GM18508 (cell line): ENCODE results near the gene TTC23.
"Not testable (repeated sequence)": the region's sequence is repeated elsewhere in the genome, so short reads cannot be mapped to it uniquely, and the experiment has no call there.

Source experiments
- ATAC-seq: cut with Tn5 transposase; IDR thresholded peaks from one replicate; pipeline ENCODE4 v1.9.1; 2021; ENCODE audit warnings: moderate number of reproducible peaks; ENCODE audit not compliant: insufficient read depth, unreplicated experiment

The TTC23 gene

DNA sequence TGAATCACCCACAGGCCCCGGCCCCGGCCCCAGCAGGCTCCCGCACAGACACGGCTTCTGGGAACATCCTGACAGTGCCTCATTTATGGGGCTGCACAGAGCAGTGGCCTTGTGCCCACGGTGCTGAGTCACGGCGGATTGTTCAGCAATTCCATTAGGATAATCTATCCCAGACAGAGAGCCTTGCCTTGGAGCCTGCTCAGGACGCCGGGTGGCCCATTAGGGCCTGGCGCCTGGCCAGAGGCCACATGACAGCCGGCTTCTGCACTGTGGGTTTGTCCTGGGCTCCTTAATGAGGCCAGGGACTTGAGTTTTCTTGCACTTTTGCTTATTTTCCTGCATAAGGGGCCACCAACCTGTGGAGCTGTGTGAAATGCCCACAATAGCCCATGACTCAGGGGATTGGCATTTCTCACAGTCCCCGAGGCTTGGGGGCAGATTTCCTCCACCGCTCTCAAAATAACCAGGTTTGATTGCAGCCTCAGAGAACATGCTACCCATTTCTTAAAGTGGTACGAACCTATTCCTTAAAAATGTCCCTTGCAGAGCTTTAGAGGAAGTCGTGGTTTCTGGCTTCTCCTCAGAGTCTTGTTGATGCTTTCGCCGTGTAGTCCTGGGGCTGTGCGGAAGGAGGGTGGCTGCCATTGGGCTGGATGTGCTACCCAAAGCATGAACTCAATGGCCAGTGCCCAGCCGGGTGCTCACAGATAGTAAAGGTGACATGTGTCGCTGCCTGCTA, 125.5 kb downstream of the TTC23 start:
- ATAC-seq = no peak

DNA sequence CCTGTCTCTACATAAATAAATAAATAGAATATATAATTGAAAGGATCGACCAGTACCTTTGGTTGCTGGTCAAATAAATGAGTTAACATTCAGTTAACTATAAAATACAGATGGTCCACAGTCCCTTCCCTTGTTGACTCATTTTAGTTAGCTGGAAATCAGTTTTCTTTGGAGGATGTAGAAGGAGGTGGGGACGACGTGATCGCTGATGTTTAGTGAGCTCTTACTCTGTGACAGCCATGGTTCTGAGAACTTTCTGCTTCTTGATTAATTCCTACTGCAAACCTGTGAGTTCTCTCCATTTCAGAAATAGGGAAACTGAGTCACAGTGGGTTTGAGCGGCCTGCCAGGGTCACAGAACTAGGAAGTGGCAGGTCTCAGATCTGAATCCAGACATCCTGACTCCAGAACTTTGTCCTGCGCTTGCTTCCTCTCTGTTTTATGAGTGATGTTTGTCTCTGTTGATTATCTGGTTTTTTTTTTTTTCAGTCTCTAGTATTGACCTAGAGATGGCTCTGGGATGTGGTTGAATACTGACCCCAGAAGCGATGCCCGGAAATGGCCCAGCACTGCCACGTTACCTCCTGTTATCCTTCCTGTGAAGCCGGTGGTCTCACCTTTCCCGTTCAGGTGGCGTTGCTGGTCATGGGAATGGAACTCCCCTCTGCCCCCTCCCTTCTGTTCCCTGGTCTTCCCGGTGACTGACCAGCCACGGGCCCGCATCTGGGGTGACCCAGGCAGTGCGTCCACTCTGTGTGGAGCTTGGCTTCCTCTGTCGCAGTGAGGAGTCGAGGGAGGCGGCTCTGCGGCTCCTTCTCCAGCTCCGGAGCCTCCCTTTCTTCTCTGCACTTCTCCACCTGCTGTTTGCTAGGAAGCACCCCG, 126.3 kb downstream of the TTC23 start:
- ATAC-seq = no peak

DNA sequence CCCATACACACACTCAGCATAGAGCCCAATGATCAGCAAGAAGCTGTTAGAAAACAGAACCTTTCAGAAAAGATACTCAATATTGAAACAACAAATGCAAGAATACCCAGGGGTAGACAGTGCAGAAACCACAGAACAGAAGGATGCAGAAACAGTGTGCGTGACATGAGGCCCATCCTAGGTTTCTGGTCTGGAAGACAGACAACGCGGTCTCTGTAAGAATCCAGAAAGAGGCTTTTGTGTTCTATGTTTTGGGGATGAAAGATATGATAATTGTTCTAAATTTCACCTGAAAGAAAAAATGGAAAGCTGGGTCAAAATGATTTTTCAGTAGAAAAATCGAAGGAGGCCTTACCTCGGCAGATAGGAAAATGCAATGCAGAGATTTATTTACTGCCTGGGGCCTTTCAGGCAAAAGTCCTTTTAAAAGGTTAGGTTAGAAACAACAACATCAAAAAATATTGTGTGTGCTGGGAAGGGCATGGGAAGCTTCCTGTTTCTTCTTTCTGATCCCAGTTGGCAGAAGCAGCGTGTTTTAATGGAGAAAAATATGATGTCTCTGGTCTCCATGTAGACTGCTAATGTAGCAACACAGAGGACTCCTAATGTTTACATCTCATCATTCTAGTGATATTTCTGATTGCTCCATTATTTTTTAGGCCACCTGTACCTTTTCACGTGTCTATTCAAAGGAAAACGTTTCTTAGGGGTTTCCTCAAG, 127.5 kb downstream of the TTC23 start:
- no peak for ATAC-seq

DNA sequence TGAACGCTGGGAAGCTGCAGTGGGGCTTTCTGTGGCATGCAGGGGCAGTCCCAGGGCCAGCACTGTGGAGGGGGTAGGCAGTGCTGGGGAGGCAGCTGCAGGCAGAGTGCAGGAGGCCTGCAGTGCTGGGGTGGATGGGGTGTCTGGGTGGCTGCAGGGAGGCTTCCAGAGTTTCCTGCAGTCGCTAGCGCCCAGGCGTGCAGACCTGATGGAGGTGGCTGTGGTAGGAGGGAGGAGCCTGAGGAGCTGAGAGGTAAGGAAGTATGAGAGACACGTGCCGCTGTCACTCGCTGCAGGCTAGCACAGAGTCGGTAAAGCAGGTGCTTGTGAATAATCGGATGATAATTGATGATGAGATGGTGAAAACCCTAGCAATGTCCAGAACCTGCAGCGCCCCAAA, 128.2 kb downstream of the TTC23 start:
- no peak for ATAC-seq

DNA sequence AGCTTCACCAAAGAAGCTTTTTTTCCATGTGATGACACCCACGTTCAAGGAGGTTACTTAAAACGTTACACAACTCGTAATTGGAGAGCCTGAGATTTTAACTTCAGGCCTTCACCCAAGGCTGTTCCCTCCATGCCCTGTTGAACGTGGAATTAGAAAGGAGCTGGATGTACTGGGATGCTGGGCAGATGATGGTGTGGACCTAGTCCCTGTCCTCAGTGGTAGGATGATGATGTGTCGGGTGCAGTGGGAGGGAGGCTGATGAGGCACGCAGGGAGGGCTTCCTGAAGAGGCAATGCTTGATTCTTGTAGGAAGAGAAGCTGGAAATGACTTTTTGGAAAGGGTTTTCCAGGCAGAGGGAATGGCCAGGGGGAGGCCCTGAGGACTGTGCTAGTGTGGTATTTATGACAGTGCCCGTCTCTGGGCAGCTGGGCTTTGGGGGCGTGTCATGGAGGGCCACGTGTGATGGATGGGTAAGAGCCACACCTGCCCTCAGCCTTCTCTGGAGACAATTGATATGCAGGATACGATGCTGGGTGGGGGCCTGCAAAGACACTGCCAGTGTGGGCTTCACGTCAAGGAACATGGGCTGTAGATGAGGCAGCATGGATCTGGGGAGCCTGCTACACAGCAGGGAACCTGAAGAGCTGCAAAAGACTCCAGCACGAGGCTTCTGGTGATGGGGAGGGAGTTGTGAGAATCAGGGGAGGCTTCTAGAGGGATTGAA, 129.2 kb downstream of the TTC23 start:
- no peak for ATAC-seq

DNA sequence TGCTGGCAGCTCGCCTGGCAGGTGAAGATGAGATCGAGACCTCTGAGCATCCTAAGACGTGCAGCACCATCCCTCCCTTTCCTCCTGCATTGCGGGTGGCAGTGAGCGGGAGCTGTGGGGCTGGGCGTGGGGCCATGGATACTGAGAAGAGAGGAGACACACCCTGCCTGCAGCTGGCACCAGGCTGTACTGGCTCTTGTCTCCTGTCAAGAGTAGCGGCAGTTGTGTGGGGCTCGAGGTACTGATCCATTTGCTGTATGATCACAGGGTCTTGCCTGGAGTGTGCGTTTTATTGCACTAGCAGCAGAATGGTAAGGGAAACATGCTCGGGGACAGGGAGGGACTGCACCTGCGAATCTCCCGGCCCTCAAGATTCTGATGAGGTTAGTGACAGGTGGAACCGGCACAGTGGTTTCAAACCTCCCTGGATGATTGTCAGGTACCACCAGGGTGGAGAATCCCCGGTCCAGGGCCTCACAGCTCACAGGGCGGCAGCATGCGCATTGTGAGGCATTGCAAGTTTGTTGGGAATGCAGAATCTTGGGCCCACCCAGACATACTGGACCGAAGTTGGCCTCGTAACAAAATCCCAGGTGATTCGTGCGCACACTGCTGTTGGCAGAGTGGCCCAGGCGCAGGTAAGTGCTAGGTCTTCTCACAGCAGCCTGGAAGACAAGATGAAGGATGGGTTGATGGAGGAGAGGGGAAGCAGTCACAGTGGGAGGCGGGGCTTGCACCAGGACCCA, 130.4 kb downstream of the TTC23 start:
- ATAC-seq = no peak

DNA sequence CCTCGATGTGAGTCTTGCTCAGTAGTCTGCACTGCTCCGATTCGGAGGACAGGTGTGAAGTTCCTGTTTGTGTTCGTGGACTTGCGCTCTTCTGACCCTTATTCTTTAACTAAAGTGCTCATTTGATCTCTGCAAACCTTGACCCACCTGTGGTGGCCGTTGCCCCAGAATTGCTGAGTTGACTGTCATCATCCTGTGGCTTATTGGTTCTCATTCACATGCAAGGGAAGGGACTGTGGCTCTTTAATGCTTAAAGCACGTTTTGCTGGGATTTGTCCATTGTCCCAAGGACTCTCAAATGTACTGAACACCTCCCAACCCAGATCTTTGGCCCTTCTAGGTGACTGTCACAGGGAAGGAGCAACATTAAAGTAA, 131.1 kb downstream of the TTC23 start:
- no peak for ATAC-seq

DNA sequence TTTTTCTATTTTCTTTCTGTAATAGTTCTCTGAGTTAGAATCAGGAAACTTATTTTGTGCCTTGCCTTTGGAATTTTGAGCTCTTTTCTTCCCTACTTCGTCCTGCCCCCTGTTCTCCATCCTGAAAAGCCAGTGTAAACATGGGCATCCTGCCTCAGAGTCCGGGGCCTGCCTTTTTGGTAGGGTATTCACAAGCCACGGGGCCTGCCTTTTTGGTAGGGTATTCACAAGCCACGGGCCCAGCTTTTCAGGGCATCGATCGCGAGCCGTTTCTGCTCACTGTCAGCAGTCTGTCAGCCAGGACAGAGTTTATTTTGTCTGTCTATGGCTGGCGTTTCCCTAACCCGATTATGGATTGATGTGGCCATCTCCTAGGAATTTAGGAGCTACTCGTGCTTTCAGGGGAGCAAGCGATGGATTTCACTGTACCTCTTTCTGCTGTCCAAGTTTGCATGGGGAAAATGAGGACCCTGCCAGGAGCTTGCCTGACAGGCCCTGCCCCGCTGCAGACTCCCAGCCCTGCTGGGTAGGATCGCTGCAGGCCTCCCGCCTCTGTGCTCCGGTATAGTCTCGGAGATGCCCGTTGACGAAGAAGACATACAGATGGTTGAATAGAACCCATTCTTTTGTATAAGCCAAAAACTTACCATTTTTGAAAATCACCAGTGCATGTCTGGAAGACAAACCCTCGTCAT, 131.7 kb downstream of the TTC23 start:
- no peak for ATAC-seq

DNA sequence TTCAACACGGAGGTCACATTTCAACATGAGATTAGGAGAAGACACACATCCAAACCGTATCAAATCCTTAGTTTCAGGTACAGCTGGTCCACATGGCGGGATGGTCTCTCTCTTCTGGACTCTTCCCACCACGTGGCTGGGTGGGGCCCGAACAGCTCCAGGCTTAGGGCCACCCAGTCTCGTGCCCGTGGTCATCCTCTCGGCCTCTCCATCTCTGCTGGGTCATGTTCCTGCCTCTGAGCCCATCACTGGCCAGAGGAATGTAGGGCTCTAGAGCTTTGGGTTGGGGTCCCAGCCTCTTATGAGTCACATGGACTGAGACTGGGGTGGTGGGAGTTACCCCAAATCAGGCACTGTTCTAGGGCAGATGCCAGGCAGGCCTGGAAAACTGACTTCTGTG, 132.3 kb downstream of the TTC23 start:
- ATAC-seq = no peak

DNA sequence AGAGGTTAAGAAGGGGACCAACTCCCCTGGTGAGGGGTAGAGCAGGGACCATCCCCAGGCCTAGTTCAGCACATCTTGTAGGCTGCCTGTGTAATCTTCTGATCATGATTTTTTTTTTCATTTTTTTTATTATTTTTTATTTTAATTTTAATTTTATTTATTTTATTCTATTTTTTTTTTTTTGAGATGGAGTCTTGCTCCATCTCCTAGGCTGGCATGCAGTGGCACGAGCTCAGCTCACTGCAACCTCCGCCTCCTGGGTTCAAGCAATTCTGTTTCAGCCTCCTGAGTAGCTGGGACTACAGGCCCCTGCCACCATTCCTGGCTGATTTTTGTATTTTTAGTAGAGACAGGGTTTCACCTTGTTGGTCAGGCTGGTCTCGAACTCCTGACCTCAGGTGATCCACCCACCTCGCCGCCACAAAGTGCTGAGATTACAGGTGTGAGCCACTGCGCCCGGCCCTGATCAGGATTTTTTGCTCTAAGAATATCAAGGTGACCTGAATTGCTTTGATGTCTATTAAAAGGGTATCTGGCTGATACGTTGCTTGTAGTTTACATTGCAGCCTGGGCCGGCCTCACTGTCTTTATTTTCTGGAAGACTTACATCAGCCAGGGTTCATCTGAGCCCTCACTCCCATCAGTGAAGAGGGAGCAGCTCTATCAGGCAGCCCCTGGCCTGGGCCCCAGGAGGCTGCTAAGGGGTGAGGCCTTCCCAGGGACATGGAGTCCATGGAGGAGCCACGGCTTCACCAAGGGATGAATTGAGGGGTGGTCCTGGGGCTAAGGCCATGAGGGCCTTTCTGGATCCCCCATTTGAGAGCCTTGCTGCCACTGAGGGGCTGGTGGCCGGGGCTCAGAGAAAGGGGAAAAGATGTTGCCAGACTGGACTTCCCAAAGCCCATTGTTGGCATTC, 133.8 kb downstream of the TTC23 start:
- no peak for ATAC-seq

DNA sequence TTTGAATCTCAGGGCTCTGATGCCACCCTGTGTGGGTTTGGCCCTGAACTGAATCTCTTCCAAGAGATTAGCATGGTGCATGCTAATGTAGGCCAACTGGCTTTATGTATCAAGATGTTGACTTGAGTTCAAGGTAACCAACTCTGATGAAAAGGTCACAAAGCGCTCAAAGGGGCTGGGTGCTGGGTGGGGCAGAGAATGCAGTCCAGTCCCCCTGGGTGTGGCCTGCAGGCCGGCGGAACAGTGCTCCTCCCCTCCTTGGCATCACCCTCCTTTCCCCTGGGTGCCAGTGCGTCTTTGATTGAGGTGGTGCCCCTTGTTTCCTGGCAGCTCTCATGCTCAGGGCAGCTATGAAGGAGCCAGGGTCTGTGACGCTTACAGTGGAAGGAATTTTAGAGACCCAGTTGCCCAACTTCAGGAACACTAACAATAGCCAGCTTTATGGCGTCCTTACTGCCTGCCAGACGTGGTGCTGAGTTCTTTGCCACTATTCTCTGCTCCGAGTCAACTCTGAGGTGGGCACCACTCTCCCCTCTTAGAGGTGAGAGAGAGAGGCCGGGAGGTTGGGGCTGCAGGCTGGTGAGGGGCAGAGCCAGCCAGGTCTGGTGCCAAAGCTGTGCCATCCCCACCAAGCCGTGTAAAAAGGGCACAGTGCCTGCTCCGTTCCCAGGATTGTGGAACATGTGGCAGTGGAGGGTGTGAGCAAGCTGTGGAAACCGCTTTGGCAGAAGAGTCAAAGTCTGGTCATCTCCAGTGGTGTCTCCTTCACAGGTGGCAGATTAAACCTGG, 134.7 kb downstream of the TTC23 start:
- no peak for ATAC-seq

DNA sequence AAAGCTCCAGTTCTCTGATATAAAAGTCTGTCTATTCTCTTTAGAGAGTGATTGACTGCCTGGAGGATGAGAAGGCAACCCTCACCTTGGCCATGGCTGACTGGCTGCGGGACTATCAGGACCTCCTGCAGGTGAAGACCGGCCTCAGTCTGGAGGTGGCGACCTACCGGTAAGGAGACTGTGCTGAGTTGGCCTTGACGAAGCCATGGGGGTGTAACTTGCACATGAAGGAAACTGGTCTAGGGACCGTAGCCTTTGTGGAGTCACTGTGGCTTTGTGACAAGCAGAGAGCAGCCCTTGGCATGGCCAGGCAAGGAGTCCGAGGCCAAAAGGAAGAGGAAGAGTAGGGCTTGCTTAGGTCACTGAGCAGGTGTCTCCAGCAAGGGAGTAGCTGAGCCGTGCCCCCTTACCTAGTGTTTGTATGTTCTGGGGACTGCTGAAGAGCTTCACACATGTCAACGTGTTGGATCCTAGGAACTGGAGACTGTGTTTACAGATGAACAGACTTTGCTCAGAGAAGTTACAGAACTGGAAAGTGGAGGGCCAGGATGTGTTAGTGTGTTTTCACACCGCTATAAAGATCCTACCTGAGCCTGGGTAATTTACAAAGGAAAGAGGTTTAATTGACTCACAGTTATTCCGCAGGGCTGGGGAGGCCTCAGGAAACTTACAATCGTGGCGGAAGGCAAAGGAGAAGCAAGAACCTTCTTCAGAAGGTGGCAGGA, 135.7 kb downstream of the TTC23 start:
- no peak for ATAC-seq

DNA sequence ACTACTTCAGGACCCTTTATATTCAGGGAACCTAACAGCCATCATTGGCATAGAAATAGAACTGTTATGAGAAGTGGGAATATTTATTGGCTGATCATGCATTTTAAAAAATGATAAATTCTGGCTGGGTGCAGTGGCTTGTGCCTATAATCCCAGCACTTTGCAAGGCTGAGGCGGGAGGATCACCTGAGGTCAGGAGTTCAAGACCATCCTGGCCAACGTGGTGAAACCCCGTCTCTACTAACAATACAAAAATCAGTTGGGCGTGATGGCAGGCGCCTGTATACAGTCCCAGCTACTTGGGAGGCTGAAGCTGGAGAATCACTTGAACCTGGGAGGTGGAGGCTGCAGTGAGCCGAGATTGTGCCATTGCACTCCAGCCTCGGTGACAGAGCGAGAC, 137.7 kb downstream of the TTC23 start:
- not testable (repeated sequence) for ATAC-seq

DNA sequence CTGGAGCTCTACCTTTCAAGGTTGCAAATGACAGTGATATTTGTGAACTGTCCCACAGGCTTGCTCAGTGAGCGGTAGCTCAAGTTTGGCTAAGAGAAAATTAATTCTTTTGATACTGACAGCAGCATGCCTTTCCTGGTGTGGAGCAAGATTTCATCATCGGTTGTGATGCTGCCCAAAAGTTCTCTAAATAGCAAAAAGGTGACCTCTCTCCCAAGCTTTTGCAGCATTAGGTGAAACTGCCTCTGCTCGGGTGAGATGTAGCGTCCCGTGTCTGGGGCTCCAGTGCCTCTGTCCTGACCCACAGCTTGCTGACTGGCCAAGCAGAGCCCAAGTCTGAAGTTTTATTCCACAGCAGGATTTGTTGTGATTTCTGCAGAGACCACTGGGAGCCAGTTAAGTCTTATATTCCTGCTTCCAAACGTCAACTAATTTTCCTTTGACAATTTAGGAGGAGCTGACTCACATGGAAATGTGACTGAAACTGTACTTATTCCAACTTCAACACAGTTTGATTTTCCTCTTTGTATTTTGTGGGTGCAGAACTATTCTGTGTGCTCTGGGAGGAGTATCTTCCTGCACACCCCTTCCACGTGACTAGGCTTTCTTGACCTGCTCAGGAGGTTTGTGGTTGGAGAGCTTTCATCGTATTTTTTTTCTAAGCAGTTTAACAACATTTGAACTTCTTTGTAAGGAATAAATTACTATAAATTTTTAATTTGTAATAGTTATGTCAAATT, 138.6 kb downstream of the TTC23 start:
- no peak for ATAC-seq

DNA sequence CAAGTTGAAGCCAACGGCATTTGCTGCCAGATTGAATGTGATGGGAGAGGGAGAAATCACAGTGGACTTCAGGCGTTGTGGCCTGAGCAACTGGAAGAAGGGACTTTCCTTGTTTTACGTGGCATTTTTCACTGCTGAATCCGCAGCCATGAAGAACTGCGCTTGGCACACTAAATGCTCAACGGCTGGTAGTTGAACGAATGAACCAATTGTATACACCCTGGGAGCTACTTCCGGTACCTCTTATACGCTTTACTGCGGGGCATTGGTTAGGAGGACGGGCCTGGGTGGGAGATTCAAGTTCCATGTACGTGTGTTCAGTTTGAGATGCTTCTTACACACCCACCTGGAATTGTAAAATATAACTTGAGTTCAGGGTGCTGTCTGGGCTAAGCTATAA, 139.3 kb downstream of the TTC23 start:
- ATAC-seq = no peak

DNA sequence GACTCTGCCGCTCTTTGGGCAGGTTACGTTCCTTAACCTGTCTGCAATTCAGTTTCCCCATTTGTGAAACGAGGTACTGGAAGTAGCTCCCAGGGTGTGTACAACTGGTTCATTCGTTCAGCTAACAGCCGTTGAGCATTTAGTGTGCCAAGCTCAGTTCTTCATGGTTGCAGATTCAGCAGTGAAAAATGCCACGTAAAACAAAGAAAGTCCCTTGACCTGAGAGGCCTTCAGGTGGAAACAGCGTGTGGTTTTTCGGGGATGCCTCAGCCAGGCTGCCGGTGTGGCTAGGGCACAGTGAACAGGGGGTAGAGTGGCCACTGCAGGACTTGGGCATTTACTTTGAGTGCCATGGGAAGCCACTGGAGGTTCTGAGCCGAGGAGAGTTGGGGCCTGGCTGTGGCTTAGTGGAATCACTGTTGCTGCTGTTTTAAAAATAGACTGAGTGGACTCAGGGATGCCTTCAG, 139.8 kb downstream of the TTC23 start:
- no peak for ATAC-seq
